NCI-H1694 treated with DMSO at 0.1 percent for 48 hours (cell line): ENCODE measurements around the gene PSMD11.
"Not testable (repeated sequence)": the region's sequence is repeated elsewhere in the genome, so short reads cannot be mapped to it uniquely, and the experiment has no call there.

Experiments used
- DNase-seq: peaks from one replicate; lab custom pipeline; 2025; lab: John Stamatoyannopoulos, UW

Gene PSMD11

GRCh38 chr17:32515677-32516383 lies 71.5 kb downstream of the PSMD11 start:
- no peak for DNase-seq

GRCh38 chr17:32516450-32516849 lies 72.1 kb downstream of the PSMD11 start:
- no peak for DNase-seq

DNA sequence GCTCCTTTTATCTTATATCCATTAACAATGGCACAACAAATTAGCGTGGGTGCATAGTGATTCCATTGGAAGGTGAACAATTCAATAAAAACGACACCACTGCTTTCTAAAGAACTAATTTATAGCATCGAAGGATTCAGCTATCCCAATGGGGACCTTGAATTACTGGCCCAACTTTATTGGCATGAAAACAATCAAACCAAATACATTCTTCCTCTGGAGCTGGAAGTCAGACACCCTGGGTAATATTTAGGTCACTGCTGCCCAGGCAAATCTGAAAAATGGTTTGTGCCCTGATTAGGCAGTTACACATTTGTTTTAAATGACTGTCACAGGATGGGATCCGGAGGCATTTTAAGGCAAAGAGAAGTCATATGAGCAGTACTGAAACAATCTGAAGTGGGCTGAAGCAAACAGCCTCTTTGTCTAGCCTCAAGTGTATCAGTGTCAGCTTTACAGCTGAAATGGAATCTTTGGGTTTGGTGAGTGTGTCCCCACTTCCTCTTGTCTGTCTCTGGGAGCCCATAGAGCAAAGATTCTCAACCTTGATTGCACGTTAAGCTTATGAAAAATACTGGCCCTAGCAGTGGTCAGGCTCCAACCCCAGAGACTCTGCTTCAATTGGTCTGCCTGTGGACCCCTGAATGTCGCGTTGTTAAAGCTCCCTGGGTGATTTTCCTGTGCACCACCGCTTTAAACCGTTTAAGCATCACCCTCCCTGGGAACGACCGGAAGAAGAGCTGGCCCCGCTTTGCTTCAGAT lies 72.8 kb downstream of the PSMD11 start:
- DNase-seq: no peak

DNA sequence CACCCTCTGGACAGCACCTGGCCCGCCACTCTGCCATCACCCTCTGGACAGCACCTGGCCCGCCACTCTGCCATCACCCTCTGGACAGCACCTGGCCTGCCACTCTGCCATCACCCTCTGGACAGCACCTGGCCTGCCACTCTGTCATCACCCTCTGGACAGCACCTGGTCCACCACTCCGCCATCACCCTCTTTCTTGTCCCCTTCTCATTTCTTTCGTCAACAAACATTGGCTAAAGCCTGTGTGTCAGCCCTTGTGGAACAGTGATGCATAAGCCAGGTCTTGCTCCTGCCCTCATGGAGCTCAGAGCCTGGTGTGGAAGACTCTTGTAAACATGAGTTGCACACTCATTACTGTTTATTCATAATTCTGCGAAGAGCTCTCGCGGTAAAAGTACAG lies 73.7 kb downstream of the PSMD11 start:
- DNase-seq: no peak

- DNase-seq: no peak
Observed at GRCh38 chr17:32518646-32519227, 74.4 kb downstream of the PSMD11 start.

- DNase-seq: peak; percentile 55
Observed at GRCh38 chr17:32519228-32520103, 75.2 kb downstream of the PSMD11 start.

DNA sequence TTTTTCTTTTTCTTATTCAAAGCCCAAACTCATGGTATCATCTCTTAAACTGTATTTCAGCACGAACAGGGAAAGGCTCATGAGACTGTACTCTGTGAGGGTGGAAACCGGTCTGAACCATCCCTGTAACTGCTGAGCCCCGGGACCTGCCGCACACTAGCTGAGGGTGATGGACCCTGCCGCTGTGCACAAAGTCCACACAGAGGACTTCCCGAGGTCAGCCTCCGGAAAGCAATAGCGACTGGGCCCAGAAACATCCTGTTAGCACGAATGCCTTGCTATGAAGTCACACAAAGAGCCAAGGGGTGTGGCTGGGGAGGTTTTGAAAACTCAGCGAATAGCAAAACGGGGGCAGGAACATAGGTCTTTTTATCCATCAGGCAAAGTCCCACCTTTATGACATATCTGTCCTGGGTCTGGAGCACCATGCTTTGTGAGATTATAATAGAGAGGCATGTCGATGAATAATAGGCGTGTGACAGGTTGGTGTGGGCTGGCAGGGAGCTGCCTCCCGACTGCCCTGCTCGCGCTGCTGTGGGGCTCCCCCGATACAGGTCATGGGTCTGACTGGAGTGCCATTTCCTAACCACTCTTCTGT lies 75.9 kb downstream of the PSMD11 start:
- no peak for DNase-seq

- no peak for DNase-seq
Observed at GRCh38 chr17:32520737-32521404, 76.6 kb downstream of the PSMD11 start.

- no peak for DNase-seq
Observed at GRCh38 chr17:32523017-32523680, 78.8 kb downstream of the PSMD11 start.

DNA sequence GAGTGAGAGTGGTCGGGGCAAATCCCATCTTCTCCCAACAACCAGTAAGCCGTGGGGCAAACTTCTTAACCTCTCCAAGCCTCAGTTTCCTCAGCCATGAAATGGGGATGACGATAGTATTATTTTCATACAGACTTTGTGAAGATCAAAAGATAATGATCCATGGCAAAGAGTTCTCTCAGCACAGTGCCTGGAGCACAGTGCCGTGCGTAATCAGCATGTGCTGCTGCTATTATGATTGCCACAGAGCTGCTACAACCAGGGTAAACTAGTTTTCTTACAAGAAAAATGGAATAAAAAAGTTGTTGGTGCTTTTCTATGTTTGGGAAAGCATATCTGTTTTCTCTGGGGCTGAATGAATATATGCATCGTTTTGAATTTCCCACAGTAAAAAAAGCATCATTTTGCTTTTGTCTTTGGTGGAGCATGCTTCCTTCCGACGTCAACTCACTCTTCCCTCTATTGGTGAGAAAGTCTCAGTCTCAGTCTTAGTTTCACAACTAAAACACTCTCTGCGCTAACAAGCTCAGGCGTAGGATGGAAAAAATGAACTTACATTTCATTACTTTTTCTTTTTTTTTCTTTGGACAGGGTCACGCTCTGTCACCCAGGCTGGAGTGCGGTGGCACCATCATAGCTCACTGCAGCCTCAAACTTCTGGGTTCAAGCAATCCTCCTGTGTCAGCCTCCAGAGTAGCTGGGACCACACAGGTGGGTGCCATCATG lies 79.7 kb downstream of the PSMD11 start:
- DNase-seq: no peak

DNA sequence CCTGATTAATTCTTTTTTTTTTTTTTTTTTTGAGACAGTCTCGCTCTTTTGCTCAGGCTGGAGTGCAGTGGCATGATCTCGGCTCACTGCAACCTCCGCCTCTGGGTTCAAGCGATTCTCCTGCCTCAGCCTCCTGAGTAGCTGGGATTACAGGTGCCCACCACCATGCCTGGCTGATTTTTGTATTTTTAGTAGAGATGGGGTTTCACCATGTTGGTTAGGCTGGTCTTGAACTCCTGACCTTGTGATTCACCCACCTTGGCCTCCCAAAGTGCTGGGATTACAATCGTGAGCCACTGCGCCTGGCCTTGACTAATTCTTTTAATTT lies 80.2 kb downstream of the PSMD11 start:
- DNase-seq: not testable (repeated sequence)

DNA sequence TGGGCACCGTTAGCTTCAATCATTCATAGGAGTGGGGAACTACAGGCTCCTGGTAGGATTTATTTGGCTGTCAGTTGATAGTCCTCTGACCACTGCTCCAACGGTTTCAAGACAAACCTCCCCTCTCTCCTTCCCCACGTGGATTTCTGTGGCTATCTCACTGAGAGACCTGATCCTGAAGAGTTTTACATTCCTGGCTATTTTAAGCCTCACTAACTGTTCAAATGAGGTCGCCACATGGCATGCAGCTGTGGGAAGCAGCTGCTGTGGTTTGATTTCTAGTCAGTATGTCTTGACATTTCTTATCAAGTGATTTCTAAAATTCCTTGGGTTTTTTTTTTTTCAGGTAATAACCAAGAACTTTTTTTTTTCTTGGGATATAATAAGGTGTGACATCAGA lies 80.8 kb downstream of the PSMD11 start:
- no peak for DNase-seq

GRCh38 chr17:32527146-32527545 lies 82.8 kb downstream of the PSMD11 start:
- no peak for DNase-seq

- no peak for DNase-seq
Observed at GRCh38 chr17:32528825-32529224, 84.5 kb downstream of the PSMD11 start.

- DNase-seq: peak; percentile 59
Observed at GRCh38 chr17:32529604-32530003, 85.3 kb downstream of the PSMD11 start.
